Measurements from ENCODE around the gene TTC7B.

GRCh38 chr14:90699016-90699415 lies 117.2 kb downstream of the TTC7B start:
- TF ChIP-seq, protein P1, sequence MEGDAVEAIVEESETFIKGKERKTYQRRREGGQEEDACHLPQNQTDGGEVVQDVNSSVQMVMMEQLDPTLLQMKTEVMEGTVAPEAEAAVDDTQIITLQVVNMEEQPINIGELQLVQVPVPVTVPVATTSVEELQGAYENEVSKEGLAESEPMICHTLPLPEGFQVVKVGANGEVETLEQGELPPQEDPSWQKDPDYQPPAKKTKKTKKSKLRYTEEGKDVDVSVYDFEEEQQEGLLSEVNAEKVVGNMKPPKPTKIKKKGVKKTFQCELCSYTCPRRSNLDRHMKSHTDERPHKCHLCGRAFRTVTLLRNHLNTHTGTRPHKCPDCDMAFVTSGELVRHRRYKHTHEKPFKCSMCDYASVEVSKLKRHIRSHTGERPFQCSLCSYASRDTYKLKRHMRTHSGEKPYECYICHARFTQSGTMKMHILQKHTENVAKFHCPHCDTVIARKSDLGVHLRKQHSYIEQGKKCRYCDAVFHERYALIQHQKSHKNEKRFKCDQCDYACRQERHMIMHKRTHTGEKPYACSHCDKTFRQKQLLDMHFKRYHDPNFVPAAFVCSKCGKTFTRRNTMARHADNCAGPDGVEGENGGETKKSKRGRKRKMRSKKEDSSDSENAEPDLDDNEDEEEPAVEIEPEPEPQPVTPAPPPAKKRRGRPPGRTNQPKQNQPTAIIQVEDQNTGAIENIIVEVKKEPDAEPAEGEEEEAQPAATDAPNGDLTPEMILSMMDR (IDR thresholded peaks at IDR 0.05): no peak
- TF ChIP-seq POLR2A (IDR thresholded peaks at IDR 0.05): no peak
- no peak for TF ChIP-seq POLR2AphosphoS5 (IDR thresholded peaks at IDR 0.05)
